ENCODE data around the gene FBLN5.

DNA sequence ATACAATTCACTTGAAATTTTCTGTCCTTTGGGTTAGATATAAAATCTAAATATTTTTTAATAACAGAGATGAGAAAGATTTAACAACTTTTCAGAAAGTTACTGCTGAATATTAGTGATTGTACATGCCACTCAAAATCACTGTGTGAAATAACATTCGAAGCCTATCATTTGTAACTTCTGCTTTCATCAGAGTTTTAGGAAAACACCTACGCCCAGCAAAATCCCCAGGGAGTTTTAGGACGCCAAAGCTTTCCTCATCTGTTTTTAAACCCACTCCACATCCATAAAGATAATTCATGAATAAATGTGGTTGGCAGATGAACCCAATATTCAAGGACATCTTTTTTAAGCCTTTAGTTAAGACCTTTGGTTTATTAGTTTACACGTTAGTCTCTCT is 104.1 kb downstream of the FBLN5 start:
- TF ChIP-seq, protein P1, sequence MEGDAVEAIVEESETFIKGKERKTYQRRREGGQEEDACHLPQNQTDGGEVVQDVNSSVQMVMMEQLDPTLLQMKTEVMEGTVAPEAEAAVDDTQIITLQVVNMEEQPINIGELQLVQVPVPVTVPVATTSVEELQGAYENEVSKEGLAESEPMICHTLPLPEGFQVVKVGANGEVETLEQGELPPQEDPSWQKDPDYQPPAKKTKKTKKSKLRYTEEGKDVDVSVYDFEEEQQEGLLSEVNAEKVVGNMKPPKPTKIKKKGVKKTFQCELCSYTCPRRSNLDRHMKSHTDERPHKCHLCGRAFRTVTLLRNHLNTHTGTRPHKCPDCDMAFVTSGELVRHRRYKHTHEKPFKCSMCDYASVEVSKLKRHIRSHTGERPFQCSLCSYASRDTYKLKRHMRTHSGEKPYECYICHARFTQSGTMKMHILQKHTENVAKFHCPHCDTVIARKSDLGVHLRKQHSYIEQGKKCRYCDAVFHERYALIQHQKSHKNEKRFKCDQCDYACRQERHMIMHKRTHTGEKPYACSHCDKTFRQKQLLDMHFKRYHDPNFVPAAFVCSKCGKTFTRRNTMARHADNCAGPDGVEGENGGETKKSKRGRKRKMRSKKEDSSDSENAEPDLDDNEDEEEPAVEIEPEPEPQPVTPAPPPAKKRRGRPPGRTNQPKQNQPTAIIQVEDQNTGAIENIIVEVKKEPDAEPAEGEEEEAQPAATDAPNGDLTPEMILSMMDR (IDR thresholded peaks at IDR 0.05): no peak
- TF ChIP-seq POLR2A (IDR thresholded peaks at IDR 0.05): no peak
